Measurements from ENCODE around the gene MADD.

The MADD gene

DNA sequence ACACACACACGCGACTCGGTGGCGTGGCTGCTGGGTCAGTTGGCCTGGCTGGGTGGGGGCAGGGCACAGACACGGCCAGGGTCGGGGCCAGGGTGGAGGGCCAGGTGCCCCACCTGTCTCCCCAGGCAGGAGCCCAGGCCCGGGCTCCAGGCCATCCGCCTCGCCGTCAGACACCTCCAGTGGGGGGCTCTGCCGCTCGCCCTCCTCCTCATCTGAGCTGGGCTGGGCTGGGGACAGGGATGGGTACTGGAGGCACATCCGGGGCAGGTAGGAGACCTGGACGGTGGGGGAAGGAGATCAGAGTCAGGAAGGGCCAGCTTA lies 88.8 kb downstream of the MADD start:
- DNase-seq (ENCODE audit: low spot score), result no peak

DNA sequence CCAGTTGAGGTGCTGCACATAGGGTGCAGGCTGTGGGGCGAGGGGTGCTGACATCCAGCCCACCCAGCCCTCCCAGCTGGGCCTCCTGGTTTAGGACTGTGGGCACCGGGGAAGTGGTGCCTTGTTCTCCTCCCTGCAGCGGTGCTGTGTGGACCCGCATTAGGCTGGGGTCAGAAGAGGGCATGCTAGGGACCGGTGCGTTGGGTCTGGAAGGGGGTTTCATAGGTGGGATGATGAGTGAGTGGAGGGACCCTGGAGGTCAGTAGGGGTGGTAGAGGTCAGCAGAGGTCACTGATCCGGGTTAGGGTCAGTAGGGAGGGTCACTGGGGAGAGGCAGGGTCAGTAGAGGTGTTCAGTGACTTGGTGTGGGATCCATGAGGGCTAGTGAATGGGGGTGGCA lies 89.2 kb downstream of the MADD start:
- DNase-seq (ENCODE audit: low spot score), result no peak

- DNase-seq (ENCODE audit: low spot score), result no peak
Measured at GRCh38 chr11:47359586-47359985, 89.7 kb downstream of the MADD start.

DNA sequence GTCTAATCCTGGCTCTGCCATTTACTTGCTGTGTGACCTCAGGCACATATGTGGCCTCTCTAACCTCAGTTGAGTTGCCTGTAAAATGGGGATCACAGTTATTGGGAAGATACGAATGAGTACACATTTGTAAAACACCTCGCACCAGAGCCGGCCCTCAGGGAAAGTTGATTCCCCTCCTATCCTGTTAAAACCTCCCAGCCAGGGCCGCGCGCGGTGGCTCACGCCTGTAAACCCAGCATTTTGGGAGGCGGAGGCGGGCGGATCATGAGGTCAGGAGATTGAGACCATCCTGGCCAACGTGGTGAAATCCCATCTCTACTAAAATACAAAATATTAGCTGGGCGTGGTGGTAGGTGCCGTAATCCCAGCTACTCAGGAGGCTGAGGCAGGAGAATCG lies 90.4 kb downstream of the MADD start:
- no peak for DNase-seq (ENCODE audit: low spot score)

- DNase-seq (ENCODE audit: low spot score), result no peak
Measured at GRCh38 chr11:47361419-47361818, 91.5 kb downstream of the MADD start.

GRCh38 chr11:47366020-47366490 lies 96.1 kb downstream of the MADD start:
- DNase-seq (ENCODE audit: low spot score), result peak; percentile 43

GRCh38 chr11:47369676-47370075 lies 99.7 kb downstream of the MADD start:
- no peak for DNase-seq (ENCODE audit: low spot score)

DNA sequence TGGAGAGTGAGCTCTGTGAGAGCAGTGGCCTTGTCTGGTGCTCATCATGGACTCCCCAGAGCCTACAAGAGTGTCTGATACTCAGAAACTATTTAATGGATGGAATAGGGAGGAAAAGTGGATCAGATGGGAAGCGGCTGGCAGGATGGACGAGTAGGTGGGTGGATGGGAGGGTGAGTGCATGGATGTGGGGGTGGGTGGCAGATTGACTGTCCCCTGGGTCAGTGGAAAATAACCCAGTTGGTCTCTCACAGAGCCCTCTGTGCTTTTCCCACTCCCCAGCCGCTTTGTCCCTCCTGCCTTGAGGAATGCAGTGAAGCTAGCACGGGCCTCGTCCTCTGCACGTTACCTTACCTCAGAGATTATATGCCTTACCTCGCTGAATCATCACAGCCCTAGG lies 102.5 kb downstream of the MADD start:
- DNase-seq (ENCODE audit: low spot score), result no peak

DNA sequence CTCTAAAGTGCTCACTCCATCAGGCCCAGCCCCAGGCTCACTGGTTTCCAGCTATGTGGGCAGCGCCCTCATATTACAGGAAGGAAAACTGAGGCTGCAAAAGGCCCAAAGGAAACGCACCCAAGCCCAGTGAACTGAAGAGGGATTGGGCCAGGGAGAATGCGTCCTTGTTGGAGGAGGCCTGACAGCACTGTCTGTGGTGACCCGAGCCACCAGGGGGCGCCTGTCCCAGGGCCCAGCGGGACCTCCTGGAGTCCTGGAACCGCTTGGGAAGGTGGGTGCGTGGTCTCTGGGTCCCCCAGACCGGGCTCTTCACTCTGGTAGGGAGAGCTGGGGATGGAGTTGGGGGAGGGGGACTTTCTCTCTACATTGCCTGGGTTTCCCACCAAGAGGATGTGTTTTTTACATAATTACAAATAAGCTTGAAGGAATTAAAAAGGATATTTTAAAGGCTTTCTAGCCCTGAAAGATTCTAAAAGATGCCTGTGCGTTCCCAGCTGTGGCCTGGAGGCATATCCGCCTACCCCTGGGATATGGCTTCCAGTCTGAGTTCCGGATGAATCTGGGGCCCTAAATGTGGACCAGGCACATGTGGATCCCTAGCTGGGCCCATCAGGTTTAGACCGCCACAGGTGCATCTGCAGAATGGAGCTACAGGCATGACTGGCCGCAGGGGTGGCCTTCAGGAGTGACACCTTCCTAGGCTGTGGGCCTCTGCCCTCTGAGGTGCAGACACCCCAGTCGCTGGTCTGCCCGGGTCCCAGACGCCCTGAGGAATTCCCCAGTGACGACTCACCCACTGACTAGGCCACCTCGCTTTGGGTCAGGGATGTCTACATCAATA lies 104.2 kb downstream of the MADD start:
- peak; percentile 79 for DNase-seq (ENCODE audit: low spot score)

GRCh38 chr11:47374720-47375019 lies 104.7 kb downstream of the MADD start:
- no peak for DNase-seq (ENCODE audit: low spot score)

DNA sequence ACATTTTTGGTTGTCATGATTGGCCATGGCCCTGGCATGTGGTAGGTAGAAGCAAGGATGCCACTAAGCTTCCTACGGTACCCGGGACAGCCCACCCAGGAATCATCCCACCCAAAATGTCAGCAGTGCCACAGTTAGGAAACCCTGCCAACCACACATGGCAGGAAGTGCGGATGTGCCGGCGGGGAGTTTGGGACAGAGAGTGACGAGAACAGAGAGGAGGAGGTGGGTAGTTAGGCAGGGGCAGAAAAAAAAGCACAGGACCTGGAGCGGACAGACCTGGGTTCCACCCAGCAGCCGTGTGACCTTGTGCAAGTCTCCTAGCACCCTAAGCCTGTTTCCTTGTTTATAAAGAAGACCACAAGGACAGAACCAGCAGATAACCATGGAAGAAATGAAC lies 105.1 kb downstream of the MADD start:
- no peak for DNase-seq (ENCODE audit: low spot score)

DNA sequence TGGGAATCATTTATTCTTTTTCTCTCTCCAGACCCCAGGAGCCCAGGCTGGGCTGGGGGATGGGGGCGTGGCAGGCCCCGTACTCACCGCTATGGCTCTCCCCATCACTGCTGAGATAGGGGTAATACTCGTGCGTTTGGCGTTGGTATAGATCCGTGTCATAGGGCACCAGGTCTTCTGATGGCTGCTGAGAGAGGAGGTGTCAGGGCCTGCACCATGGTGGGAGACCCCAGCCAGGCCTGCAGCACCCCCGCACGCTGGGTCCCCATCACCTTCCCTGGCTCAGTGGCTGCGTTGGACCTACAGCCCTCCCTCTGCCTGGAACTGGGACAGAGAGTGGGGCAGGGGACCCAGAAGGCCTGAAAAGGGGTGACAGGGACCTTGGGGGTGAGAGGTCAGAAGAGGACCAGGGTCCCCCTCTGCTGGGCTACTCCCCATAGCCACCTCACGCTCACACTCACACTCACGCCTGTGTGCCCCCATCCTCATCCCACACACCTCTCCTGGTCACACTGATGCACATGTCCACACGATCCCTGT lies 105.7 kb downstream of the MADD start:
- no peak for DNase-seq (ENCODE audit: low spot score)

- no peak for DNase-seq (ENCODE audit: low spot score)
Measured at GRCh38 chr11:47376107-47376524, 106.2 kb downstream of the MADD start.

DNA sequence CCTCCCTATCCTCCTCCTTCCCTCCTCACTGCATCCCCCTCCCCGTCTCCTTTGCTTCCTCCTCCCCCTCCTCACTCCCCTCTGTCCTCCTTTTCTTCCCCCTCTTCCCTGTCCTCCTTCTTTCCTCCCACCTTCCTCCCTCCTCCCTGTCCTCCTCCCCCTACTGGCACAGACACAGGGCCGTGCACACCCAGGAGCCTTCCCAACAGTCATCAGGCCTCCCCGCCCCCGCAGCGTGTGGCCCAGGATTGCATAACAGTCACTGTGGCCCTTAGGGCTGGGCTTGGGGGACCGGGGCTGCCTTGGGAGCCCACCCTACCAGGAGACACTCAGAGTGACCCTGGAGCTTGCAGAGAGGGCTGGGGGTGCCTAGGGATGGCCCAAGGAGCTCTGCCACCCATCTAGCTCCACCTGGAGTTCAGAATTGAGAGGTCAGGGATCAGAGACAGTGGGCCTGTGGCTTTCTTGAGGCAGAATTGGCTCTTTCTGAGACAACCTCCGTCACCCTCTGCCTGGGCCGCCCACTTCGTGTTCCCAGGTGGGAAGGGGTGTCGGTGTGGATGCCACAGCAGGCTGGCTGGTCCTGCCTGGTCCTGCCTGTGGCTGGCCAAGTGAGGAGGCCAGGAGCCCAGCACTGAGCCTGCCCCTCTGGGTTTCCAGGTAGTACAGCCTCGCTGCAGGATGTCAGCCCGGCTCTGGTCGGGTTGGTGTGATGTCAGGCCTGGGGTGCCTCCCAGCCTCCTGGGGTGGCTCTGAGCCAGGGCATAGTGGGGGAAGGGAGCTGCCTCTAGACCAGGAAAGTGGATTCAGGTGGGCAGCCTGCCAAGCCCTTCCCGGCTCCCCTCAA lies 106.8 kb downstream of the MADD start:
- peak; percentile 46 for DNase-seq (ENCODE audit: low spot score)

DNA sequence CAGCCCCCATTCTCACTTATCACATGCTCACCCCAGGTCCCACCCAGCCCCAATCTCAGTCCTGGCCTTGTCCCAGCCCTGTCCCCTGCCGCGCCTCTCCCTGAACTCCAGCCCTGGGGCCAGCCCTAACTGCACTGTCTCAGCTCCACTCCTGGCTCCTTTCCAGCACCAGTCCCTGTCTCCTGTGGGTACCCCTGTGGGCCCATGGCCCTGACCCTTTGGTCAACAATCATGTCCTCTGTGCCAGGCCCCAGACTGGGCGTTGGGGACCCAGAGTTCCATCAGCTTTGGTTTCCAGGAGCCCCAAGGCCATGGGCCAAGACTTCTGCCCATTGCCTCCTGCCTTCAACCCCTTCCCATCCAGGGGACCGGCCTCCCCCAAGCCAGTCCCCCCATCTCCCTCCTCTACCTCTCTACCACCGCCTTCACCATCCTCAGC lies 107.7 kb downstream of the MADD start:
- DNase-seq (ENCODE audit: low spot score), result no peak

DNA sequence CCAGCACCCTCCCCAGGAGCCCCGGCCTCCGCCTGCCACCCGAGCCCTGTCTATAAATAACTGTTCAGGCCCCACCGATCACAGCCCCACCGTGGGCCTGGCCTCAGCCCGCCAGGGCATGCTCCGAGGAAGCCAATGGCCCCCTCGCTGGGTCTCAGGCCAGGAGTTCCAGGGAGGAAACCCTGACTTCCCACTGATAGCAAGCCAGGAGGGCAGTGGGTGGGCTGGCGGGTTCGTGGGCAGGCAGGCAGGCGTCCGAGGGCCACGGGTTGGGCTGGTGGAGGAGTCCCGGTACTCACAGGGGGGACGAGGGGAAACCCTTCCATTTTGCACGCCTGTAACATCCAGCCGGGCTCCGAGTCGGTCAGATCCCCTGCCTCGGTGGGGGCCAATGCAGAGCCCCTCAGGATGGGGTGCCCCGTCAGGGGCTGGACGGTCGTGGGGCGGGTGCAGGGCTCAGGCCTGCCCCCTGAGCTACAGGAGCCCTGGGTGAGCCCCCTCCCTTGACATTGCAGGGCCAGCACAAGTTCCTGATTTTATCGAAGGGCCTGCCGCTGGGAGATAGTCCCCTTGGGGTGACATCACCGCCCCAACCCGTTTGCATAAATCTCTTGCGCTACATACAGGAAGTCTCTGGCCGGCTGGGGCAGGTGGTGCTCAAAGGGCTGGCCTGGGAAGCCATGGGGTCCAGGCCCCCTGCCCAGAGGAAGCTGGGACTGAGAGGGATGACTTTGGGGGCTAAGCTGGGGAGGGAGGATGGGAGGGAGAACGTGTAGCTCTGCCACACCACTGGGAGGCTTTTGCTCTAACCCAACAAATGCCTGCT lies 108.3 kb downstream of the MADD start, which contains the start of gene SPI1:
Gene SPI1 (minus strand): TSS at position 538 of the 826 bp plus-strand sequence. CDS start 194 bp downstream, at position 344.
- peak; percentile 92 for DNase-seq (ENCODE audit: low spot score)

DNA sequence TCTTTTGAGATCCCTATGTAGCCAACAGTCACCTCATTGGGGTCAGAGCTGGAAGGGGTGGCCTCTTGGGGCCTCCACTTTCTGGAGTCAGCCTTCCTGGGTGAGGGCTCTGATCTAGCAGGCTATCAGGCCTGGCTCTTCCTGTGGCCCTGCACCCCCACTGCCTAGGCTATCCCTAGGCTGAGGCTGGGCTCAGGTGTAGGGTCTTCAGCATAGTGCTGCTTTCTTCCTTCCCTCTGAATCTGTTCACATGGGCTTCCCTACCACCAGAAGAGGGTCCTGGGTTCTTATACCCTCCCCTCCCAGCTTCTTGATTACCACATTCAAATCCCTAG lies 108.9 kb downstream of the MADD start:
- no peak for DNase-seq (ENCODE audit: low spot score)

- no peak for DNase-seq (ENCODE audit: low spot score)
Measured at GRCh38 chr11:47379317-47379716, 109.4 kb downstream of the MADD start.

Measured in germinal center (tissue), 1 donor.